Hippocampal formation (tissue), 2 donors: ENCODE results near the gene USP17L15.
"Not testable (repeated sequence)": the region's sequence is repeated elsewhere in the genome, so short reads cannot be mapped to it uniquely, and the experiment has no call there.

ENCODE experiments used
- DNase-seq, 2 donors: peaks; one replicate each; lab custom pipeline; 2025; lab: John Stamatoyannopoulos, UW

USP17L15 gene

GRCh38 chr4:9234085-9234484, at the start of gene USP17L15:
TSS of gene USP17L15 (plus strand) at chr4:9234385. CDS start at chr4:9234385, 0 bp downstream.
- not testable (repeated sequence) for DNase-seq

GRCh38 chr4:9210357-9210756, 23.8 kb upstream of the USP17L15 start, which contains the start of gene USP17L10:
TSS of gene USP17L10 (plus strand) at chr4:9210657. CDS start at chr4:9210657, 0 bp downstream.
- not testable (repeated sequence) for DNase-seq

GRCh38 chr4:9214701-9215100, 19.5 kb upstream of the USP17L15 start:
- DNase-seq, result not testable (repeated sequence)

- not testable (repeated sequence) for DNase-seq
Observed at GRCh38 chr4:9215105-9215504, 19.1 kb upstream of the USP17L15 start, which contains the start of gene USP17L11. TSS of gene USP17L11 (plus strand) at chr4:9215405. CDS start at chr4:9215405, 0 bp downstream.

- DNase-seq, result not testable (repeated sequence)
Observed at GRCh38 chr4:9219852-9220251, 14.3 kb upstream of the USP17L15 start, which contains the start of gene USP17L12. TSS of gene USP17L12 (plus strand) at chr4:9220152. CDS start at chr4:9220152, 0 bp downstream.

- not testable (repeated sequence) for DNase-seq
Observed at GRCh38 chr4:9224596-9224995, 9.6 kb upstream of the USP17L15 start, which contains the start of gene USP17L13. TSS of gene USP17L13 (plus strand) at chr4:9224896. CDS start at chr4:9224896, 0 bp downstream.

- not testable (repeated sequence) for DNase-seq
Observed at GRCh38 chr4:9230249-9230648, 3.9 kb upstream of the USP17L15 start.

- not testable (repeated sequence) for DNase-seq
Observed at GRCh38 chr4:9238461-9238860, 4.3 kb downstream of the USP17L15 start.

- DNase-seq, result not testable (repeated sequence)
Observed at GRCh38 chr4:9243579-9243978, 9.4 kb downstream of the USP17L15 start, which contains the start of gene USP17L17. TSS of gene USP17L17 (plus strand) at chr4:9243879. CDS start at chr4:9243879, 0 bp downstream.

GRCh38 chr4:9247953-9248680, 13.9 kb downstream of the USP17L15 start, which contains the start of gene USP17L18:
TSS of gene USP17L18 (plus strand) at chr4:9248630. CDS start at chr4:9248630, 0 bp downstream.
- DNase-seq, result not testable (repeated sequence)

GRCh38 chr4:9253078-9253477, 18.9 kb downstream of the USP17L15 start, which contains the start of gene USP17L19:
TSS of gene USP17L19 (plus strand) at chr4:9253378. CDS start at chr4:9253378, 0 bp downstream.
- not testable (repeated sequence) for DNase-seq

- DNase-seq, result not testable (repeated sequence)
Observed at GRCh38 chr4:9257824-9258223, 23.6 kb downstream of the USP17L15 start, which contains the start of gene USP17L20. TSS of gene USP17L20 (plus strand) at chr4:9258124. CDS start at chr4:9258124, 0 bp downstream.

- DNase-seq, result not testable (repeated sequence)
Observed at GRCh38 chr4:9262572-9262971, 28.4 kb downstream of the USP17L15 start, which contains the start of gene USP17L21. TSS of gene USP17L21 (plus strand) at chr4:9262872. CDS start at chr4:9262872, 0 bp downstream.

- not testable (repeated sequence) for DNase-seq
Observed at GRCh38 chr4:9267319-9267718, 33.1 kb downstream of the USP17L15 start, which contains the start of gene USP17L22. TSS of gene USP17L22 (plus strand) at chr4:9267619. CDS start at chr4:9267619, 0 bp downstream.

- DNase-seq, result not testable (repeated sequence)
Observed at GRCh38 chr4:9271719-9272118, 37.5 kb downstream of the USP17L15 start.
